ENCODE measurements around the gene CALHM1.

CALHM1 gene

DNA sequence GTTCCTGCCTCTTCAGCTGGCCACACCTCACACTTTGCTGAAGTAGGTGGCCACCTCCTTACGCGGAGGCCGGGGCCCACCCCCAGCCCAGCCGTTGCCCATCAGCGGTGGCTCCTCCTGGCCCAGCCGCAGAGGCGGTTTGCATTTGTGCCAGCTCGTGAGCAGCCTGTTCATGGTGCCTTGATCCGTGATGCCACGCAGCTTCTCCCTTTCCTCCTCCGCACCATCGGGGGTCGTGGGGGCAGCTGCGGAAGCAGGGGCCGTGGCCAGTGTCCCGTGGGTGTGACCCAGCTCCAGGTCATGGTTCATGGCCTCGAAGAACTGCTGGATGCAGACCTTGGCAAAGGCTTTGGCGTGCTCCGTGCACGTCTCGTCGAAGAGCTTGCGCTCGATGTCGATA, 3.5 kb downstream of the CALHM1 start:
- DNase-seq (ENCODE audit: low read depth, low spot score) = no peak

DNA sequence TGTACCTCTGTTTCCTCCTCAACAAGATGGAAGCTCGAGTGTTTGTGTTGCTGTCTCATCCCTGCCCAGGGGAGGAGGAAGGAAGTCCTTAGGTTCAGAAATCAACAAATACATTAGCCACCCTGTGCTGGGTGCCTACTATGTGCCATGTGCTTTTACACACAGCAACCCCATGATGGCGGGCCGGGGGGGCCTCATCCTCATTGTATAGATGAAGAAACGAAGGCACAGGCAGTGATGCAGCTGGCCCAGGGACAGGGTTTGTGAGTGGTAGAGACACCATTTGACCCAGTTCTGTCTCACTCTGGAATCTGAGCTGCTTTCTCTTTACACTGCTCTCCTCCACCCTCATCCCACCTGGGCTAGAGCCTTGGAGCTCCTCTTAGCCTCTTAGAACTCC, 4.7 kb downstream of the CALHM1 start:
- DNase-seq (ENCODE audit: low read depth, low spot score) = no peak

DNA sequence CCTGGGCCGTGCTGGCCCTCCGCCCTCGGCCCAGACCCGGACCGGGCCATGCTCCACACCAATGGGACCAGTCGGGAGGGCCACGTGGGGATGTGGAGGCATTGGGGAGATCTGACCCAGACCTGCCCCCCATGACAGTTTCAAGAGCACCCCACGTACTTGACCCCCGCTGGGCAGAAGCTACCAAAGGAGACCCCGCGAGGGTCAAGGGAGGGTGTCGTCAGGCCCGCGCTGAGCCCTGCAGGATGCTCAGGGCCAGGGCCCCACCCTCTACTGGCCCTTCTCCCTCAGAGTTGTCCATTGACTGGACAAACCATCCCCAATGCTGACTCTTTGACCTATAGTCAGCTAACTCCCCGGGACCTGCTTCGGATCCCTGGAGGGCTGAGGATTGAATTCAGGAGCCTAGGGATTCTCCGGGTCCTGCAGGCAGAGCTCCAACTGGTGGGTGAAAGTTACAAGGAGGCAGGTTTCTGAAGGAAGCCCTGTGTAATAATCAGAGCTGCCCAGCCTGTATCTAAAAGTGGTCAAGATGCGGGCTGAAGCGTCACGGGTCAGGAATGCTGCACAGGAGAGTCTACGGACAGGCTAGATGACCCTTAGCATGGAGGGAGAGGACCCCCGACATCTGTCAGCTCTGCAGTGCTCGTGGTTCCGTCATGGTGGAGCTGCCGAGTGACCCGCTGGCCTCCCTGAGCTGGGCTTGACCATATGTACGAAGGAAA, 6.0 kb downstream of the CALHM1 start:
- no peak for DNase-seq (ENCODE audit: low read depth, low spot score)

DNA sequence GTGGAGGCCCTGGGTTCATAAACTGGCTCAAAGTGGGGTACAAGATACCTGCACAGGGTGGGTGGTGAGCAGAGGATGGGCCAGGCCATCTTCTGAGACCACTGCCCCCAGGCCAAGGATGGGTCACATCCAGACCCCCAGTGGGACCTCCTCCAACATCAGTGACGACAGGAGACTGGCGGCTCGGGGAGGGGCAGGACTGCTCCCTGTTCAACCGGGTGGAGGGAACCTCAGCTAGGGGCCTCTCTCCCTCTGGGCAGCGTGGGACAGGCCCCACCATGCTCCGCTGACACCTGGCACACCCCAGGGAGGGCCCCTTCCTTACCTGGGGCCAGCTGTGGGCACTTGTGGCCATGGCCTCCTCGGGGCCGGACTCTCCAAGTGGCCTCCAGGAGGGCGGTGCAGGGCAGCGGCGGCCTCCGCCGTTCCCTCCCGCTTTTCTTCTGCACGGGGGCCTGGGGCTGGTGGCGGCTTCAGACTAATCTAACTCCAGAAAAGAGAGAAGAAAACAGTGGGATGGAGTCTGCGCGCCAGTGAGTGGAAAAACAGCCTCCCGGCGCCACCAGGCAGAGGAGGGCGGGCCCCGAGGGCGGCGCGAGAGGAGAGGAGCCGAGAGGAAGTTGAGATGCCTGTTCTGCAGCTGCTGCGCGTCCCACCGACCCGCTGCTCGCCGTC, 6.7 kb downstream of the CALHM1 start, which contains the start of gene CALHM2:
Gene CALHM2, minus strand, starts transcription at position 540 of the 675 bp plus-strand sequence. CDS start 2,429 bp downstream, outside the sequence.
- DNase-seq (ENCODE audit: low read depth, low spot score) = no peak

DNA sequence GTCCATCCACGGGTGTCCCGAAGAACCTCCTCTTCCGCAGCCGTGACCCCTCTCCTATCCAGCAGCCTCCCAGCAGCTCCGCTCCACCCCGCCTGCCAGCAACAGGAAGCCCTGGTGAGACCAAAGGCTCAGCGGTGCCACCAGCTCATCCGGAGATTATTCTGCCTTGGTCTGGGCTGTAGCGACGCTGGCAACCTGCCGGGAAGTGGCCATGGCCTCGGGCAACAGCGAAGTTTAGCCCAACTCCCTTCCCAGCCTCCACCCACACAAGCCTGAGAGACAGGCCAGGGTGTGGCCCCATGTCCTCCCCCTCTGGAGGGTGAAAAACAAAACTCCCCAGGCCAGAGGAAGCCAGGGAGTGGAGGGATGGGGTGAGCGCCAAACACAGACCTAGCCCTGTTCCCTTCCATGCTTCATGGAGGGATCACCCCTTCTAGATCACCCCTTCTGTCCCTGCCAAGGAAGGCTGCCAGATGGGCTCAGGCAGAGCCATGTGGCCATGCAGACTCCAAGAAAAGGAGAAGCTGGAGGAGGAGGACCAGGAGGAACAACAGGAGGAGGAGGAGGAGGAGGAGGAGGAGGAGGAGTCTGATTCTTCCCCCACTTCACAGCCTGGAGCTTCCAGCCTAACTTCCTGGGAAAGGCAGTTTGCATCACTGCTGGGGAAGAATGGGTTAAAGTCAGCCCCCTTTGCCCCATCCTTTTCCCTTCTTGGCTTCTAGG, 7.4 kb downstream of the CALHM1 start:
- DNase-seq (ENCODE audit: low read depth, low spot score) = no peak

DNA sequence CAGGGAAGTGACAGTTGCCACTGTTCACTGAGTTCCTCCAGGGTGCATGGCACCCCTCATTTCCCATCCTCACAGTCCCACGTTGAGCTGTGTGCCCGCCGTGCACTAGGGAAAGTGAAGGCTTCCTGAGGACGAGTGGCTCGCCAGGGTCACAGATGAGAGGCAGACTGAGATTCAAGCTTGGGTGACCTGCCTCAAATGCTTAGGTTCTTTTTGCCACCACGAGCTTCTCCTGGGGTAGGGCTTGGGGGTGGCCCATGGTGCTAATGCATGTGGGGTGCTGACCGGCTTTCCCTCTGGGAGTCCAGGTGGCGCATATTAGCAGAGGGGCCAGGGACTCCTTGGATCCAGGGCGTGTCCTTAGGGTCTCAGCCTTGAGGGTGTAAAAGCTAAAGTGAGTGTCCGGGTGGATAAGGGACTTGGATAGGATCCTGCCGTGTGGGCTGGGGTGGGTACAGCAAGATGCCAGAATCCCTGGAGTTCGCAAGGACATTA, 8.5 kb downstream of the CALHM1 start:
- no peak for DNase-seq (ENCODE audit: low read depth, low spot score)

DNA sequence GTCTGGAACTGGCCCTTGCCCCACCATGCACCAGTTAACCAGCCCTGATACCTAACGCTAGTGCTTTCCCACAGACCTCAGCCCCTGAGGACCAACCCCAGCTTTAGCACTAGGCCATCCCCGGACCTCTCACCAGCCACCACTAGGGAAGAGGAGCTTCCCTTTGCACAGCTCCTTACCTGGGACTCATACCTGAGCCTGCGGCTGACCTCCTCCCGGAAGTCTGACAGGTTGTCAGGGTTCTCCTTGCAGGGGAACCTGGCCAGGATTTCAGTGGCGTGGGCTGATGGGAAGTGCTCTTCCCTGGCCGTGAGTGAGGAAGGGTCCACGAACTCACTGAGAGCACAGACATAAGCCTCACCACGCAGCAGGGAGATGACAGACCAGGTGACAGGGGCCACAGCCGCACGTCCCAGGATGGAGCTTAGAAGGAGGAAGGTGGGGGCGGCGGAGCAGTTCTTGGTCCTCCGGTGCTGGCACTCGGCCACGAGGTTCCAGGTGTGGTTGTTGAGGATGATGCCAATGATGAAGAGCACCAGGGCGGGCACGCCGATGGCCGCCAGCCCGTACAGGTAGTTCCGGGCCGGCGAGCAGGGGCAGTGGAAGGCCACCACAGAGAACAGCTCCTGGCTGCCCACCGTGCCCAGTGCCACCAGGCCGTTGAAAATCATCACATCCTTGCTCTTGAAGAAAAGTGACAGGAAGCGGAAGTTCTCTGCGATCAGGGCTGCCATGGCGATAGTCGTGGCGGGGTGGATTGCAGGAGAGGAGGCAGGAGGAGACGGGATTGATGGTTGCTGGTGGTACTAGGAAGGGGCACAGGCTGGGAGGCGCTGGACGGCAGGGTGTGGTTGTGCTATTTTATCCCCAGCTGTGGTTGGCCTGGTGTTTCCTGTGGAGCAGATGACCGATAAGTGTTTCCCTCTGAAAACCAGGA, 9.2 kb downstream of the CALHM1 start:
- no peak for DNase-seq (ENCODE audit: low read depth, low spot score)

DNA sequence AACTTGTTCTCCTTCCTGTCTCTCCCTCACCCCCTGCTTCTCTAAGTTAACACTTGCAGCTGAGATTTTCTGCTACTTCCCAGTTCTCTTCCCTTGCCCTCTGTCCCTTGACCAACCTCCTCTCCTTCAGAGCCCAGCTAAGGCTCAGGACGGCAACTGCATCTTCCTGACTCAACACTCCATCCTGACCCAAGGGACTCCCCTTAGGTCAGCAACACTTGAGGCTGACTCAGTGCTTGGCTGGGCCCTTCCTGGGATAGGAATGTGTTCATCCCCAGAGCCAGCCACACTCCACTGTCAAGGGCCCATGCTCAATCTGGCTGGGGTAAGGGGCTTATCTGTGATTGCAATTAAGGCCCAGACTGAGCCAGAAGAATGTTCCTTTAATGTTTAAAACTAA, 10.0 kb downstream of the CALHM1 start:
- DNase-seq (ENCODE audit: low read depth, low spot score) = peak; percentile 49

DNA sequence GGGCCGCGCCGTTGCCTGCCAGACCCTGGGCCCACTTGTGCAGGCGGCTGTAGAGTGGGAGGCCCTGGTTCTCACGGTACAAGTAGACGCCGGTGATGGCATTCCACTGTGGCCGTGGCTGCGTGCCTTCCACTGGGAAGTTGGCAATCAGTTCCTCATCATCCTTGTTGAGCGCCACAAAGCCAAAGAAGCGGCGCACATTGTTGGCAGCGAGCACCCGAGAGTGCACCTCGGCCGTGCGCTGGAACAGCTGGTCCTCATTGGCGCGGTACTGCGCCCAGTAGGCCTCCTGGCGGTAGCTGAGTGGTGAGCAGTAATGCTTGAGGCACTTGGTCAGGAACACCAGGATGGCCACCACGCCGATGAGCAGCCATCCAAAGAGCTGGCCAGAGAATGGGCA, 11.5 kb downstream of the CALHM1 start:
- DNase-seq (ENCODE audit: low read depth, low spot score) = no peak

DNA sequence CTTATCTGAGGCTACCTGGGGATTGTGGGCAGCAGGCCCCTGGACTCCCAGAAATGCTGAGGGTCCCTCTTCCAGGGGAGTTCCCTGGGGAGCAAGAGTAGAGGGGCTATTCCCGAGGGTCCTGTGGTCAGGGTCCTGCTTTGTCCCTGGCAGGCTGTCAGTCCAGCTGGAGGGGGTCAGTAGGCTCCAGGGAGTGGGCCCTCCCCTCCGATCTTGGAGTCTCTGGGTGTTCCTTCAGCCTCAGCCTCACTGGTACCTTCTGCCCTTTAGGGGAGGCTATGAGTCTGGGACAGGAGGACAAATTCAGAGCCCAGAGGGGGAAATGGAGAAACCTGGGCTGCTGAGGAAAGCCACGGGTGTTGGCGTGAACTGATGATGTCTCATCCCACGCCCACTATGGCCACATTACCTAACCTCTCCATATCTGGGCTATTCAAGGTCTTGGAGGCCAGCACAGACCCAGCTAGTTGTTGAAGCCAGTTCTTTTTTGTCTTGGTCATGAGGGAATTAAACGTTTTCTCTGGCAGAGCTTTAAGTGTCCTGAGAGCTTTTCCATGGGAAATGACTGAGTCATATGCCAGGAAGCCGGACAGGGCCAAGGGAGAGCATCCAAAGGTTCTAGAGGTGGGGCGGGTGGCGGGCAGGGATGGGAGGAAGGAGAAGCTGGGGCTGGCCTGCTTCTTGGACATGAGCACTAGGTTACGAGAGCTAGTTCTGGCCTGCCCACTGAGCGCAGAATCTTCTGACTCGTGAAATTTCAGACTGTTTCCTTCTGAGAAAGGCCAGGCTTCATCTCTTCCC, 12.7 kb downstream of the CALHM1 start:
- no peak for DNase-seq (ENCODE audit: low read depth, low spot score)

DNA sequence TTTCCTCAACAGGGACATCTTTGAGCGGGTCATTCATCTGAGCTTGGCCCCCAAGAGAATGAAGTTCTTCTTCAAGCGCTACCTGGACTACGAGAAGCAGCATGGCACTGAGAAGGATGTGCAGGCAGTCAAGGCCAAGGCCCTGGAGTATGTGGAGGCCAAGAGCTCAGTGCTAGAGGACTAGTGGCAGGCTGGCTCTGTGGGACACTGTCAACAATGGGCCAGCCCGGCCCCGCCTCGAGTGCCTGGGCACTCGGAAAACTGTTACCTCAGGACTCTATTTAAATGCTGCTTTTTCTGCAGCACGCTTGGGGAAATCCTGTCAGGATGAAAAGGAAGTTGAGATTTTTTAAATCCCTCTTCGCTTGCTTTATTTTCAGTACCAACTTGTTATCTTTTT, 13.3 kb downstream of the CALHM1 start:
- DNase-seq (ENCODE audit: low read depth, low spot score) = no peak

DNA sequence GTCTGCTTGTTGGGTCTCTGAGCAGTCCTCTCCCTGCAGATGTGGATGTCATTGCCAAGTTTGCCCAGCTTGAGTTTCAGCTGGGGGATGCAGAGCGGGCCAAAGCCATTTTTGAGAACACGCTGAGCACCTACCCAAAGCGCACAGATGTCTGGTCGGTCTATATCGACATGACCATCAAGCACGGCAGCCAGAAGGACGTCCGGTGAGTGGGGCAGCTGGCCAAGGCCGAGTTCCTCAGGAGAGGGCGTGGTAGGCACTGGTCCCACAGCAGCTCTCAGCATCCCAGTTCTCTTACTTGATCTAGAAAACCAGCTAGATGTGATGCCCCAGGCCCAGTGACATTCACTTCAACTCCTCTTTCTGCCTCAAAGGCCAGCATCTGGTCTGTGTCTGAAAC, 14.2 kb downstream of the CALHM1 start:
- no peak for DNase-seq (ENCODE audit: low read depth, low spot score)

DNA sequence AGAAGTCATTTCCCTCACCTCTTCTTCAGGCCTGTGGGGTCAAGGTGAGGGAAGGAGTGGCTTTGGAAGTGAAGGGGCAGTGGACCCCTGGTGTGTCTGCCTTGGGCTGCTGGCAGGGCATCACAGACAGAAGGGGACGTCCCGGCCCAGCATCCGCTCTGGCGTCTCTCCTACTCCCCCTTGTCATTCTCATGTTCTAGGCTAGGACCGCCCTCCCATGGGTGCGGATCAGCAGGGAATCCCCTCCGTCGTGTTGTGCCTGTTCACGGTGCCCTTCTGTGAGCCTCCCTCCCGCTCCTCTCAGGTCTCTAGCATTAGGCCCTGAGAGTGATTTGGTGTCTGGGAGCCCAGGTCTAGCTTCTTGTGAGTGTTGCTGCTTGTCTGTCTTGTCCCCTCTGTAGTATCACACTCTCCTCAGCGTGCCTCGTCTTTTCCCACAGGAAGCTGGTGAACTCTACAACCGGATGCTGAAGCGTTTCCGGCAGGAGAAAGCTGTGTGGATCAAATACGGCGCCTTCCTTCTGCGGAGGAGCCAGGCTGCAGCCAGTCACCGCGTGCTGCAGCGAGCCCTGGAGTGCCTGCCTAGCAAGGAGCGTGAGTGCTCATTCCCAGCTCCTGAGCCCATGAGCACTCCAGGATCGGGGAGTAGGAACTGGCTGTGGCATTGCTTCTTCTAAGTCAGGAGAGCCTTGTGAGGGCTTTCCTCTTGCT, 15.1 kb downstream of the CALHM1 start:
- no peak for DNase-seq (ENCODE audit: low read depth, low spot score)

DNA sequence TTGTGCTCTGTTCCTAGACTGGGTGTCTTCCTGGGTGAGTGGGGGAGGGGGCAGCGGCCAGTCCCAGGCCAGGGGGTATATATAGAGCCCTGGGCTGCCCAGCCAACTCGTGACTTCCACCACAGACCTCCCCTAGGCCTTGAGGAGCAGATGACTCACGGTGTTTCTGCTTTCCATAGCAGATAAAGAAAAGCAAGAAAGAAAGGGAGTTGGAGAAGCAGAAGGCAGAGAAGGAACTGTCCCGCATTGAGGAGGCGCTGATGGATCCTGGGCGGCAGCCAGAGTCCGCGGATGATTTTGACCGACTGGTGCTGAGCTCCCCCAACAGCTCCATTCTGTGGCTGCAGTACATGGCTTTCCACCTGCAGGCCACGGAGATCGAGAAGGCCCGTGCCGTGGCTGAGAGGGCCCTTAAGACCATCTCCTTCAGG, 16.7 kb downstream of the CALHM1 start:
- DNase-seq (ENCODE audit: low read depth, low spot score) = no peak

DNA sequence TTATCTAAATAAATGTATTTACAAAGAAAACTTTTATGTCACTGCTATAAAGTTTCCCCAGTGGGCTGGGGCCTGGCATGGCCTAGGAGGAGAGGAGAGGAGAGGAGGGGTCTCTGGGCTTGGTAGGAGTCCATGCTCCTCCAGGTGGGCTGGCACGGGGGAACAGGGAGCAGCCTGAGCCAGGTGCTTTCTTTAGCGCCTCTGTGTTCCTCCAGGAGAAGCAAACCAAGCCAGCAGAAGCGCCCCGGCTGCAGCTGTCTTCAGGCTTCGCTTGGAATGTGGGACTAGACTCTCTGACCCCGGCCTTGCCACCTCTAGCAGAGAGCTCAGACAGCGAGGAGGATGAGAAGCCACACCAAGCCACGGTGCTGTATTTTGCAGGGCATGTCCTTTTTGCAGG, 17.1 kb downstream of the CALHM1 start:
- DNase-seq (ENCODE audit: low read depth, low spot score) = no peak

DNA sequence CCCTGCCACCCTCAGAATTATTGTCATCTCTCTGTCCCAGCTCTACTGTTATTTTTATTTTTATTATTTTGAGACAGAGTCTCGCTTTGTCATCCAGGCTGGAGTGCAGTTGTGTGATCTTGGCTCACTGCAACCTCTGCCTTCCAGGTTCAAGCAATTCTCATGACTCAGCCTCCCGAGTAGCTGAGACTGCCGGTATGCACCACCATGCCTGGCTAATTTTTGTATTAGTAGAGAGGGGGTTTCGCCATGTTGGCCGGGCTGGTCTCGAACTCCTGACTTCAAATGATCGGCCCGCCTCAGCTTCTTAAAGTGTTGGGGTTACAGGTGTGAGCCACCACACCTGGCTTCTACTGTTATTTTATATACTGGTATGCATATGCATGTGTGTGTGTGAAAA, 17.5 kb downstream of the CALHM1 start:
- no peak for DNase-seq (ENCODE audit: low read depth, low spot score)

DNA sequence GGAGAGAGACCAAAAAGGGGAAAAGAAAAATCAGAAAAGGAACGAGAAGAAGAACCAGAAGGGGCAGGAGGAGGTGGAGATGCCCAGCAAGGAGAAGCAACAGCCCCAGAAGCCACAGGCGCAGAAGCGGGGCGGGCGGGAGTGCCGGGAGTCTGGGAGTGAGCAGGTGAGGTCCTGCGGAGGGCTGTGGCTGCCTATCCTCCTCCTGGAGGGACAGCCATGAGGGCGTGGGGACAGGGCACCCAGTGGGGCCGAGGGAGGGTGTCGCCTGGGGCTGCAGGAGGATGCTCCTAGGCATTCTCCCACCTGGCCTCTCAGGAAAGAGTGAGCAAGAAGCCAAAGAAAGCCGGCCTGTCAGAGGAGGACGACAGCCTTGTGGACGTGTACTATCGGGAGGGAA, 18.3 kb downstream of the CALHM1 start:
- DNase-seq (ENCODE audit: low read depth, low spot score) = no peak

DNA sequence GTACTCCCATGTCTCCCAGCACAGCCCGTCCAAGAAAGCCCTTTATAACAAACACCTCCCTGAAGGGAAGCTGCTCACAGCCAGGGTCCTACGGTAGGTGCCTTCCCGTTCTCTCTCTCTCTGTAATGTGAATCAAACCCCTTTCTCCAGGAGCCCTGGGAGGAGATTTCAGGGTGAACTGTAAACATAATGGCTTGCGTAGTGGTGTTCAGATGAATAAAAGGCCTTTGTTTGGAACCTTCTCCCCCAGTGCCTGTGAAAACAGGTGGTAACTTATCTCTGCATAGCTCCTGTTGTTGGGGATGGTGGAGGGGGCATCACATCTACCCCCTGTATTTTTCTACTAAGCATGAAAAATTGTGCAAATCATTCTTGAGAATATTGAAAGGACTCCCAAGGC, 18.9 kb downstream of the CALHM1 start:
- no peak for DNase-seq (ENCODE audit: low read depth, low spot score)

DNA sequence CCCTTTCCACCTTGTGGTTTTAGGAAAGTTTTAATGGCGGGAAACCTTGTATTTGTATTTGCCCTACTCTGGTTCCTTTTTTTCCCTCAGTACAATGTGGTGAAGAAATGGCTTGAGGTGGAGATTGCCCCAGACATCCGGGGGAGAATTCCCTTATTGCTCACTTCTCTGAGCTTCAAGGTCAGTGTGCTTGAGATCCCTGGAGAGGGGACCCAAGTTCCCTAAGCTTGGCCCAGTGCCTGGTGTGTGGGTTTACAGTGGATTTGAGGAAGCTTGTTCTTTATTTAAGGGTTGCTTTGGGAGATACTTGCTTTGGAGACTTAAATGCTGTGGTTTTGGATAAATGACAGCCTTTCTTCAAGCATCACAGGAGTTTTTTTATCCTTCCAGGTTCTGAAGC, 24.8 kb downstream of the CALHM1 start:
- DNase-seq (ENCODE audit: low read depth, low spot score) = no peak

DNA sequence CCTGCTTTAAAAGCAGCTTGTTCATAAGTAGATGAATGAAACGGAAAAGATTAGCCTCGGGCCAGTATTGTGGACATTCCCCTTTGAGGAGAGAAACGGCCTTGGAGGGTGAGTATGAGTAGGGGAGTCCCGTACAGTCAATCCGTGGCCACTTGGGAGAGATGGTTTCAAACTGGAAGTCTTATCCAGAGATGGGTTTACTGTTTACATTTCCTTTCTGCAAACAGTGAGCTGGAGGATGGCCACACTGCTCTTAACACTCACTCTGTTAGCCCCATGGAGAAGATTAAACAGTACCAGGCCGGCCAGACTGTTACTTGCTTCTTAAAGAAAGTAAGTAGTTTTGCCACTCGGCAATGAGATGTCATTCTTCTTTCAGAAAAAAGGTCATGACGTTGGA, 26.8 kb downstream of the CALHM1 start:
- DNase-seq (ENCODE audit: low read depth, low spot score) = no peak
